Measurements from ENCODE around the gene EPHA4.

EPHA4 gene

GRCh38 chr2:221431477-221431876 is 140.6 kb downstream of the EPHA4 start:
- no peak for TF ChIP-seq CTCF (IDR thresholded peaks at IDR 0.05; ENCODE audit: low read depth, low read length)
- no peak for DNase-seq (ENCODE audit: low read depth, low spot score)
- no peak overlapping the region for H3K4me3 ChIP-seq (ENCODE audit: low read depth, low read length)
- in situ Hi-C loops (cut with HindIII; ENCODE audit: low sequenced_read_pairs): no loop called here

GRCh38 chr2:221429741-221430491 is 142.2 kb downstream of the EPHA4 start:
- H3K4me3 ChIP-seq (ENCODE audit: low read depth, low read length): no peak overlapping the region
- peak; percentile 32 for DNase-seq (ENCODE audit: low read depth, low spot score)
- no peak for TF ChIP-seq CTCF (IDR thresholded peaks at IDR 0.05; ENCODE audit: low read depth, low read length)
- in situ Hi-C loops (cut with HindIII; ENCODE audit: low sequenced_read_pairs): no loop called here

GRCh38 chr2:221428896-221429295 is 143.2 kb downstream of the EPHA4 start:
- no peak for TF ChIP-seq CTCF (IDR thresholded peaks at IDR 0.05; ENCODE audit: low read depth, low read length)
- in situ Hi-C loops (cut with HindIII; ENCODE audit: low sequenced_read_pairs): no loop called here
- no peak for DNase-seq (ENCODE audit: low read depth, low spot score)
- H3K4me3 ChIP-seq (ENCODE audit: low read depth, low read length): no peak overlapping the region

- TF ChIP-seq CTCF (IDR thresholded peaks at IDR 0.05; ENCODE audit: low read depth, low read length): no peak
- no peak overlapping the region for H3K4me3 ChIP-seq (ENCODE audit: low read depth, low read length)
- DNase-seq (ENCODE audit: low read depth, low spot score): no peak
- in situ Hi-C loops (cut with HindIII; ENCODE audit: low sequenced_read_pairs): no loop called here
These were observed 145.2 kb downstream of the EPHA4 start for GRCh38 chr2:221426929-221427328.

GRCh38 chr2:221425891-221426290 is 146.2 kb downstream of the EPHA4 start:
- no peak for DNase-seq (ENCODE audit: low read depth, low spot score)
- in situ Hi-C loops (cut with HindIII; ENCODE audit: low sequenced_read_pairs): no loop called here
- no peak overlapping the region for H3K4me3 ChIP-seq (ENCODE audit: low read depth, low read length)
- TF ChIP-seq CTCF (IDR thresholded peaks at IDR 0.05; ENCODE audit: low read depth, low read length): no peak

GRCh38 chr2:221425353-221425752 is 146.8 kb downstream of the EPHA4 start:
- no peak overlapping the region for H3K4me3 ChIP-seq (ENCODE audit: low read depth, low read length)
- TF ChIP-seq CTCF (IDR thresholded peaks at IDR 0.05; ENCODE audit: low read depth, low read length): no peak
- in situ Hi-C loops (cut with HindIII; ENCODE audit: low sequenced_read_pairs): no loop called here
- DNase-seq (ENCODE audit: low read depth, low spot score): no peak

Measured in astrocyte of the spinal cord (primary cell).